Mucosa of rectum (tissue), 2 donors: ENCODE data around the gene ACAP2.
"Not testable (repeated sequence)": the region's sequence is repeated elsewhere in the genome, so short reads cannot be mapped to it uniquely, and the experiment has no call there.

ENCODE experiments used
- H3K27ac ChIP-seq, 2 donors: one replicate each; pipeline ENCODE4 v1.7.0; 2013; ENCODE audit warnings: inconsistent platforms in 2 of 2, low read depth in 2 of 2, low read length in 2 of 2
- H3K27me3 ChIP-seq, 2 donors: one replicate each; pipeline ENCODE4 v1.7.0; 2013; ENCODE audit warnings: low read length in 2 of 2; ENCODE audit not compliant: control insufficient read depth in 2 of 2, insufficient read depth in 2 of 2
- H3K36me3 ChIP-seq, 2 donors: one replicate each; pipeline ENCODE4 v1.7.0; 2013; ENCODE audit warnings: low read length in 2 of 2; ENCODE audit not compliant: control insufficient read depth in 2 of 2, insufficient read depth in 2 of 2
- H3K4me1 ChIP-seq, 2 donors: one replicate each; pipeline ENCODE4 v1.7.0; 2013; ENCODE audit warnings: low read length in 2 of 2, mild to moderate bottlenecking in 1 of 2; ENCODE audit not compliant: control insufficient read depth in 2 of 2, insufficient read depth in 2 of 2
- H3K4me3 ChIP-seq, 2 donors: one replicate each; pipeline ENCODE4 v1.7.0; 2013; ENCODE audit warnings: low read length in 2 of 2
- H3K9ac ChIP-seq, 2 donors: one replicate each; pipeline ENCODE4 v1.7.0; 2013; ENCODE audit warnings: low read length in 2 of 2, low read depth in 1 of 2, mild to moderate bottlenecking in 1 of 2
- H3K9me3 ChIP-seq, 2 donors: one replicate each; pipeline ENCODE4 v1.7.0; 2013; ENCODE audit warnings: low read length in 2 of 2; ENCODE audit not compliant: control insufficient read depth in 2 of 2
- donor health status: healthy.
- donor health status: Normal muscosa, but diverticular disease.

The ACAP2 gene

DNA sequence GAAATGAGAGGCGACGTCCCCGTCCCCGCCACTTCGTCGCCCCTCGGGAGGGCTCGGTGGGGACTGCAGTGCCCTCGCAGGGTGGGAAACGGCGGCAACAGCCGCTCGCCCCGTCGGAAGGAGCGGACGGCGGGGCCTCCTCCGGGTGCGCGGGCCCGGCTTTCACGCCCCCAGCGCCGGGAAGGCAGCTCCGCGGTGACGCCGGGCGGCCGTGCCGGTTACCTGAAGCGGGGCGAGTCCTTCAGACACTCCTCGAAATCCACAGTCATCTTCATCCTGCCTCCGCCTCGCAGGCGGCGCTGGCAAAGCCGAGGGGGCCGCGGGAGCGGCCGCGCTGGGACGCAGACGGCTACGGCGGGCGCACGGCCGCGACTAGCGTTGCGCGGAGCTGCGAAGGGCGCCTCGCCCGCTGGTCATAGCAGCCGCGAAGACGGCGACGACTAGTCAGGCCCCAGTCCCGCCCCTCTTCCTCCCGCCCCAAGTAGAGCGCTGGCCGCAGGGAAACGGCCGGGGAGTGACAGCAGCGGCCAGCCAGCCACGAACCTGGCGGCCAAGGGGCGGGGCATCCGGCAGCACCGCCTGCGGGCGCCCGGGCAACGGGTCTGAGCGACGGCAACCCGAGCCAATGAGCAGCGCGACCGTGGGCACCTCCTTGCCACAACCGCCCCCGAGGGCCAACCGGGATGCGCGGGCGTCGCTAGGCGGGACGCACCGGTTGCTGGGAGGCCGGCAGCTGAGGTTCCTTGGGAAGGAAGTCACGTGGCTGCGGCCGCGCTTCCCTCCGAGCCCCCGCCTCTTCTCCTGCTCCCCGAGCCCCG lies at the start of gene ACAP2:
Gene ACAP2 (minus strand): TSS at position 448 of the 818 bp plus-strand sequence. CDS start 173 bp downstream, at position 275.
- H3K4me1 ChIP-seq, result peaks cover 11 to 18% of the 10 kb centered on the region in 2 donors
- peak within 1 kb of the TSS; percentile 70 to 88 for H3K4me3 ChIP-seq
- peak within 1 kb of the TSS; percentile 96 to 97 for H3K27ac ChIP-seq
- H3K9me3 ChIP-seq, result no peaks in the 10 kb centered on the region
- H3K27me3 ChIP-seq, result no peaks in the 10 kb centered on the region
- no peaks in the 10 kb centered on the region for H3K36me3 ChIP-seq
- H3K9ac ChIP-seq, result peak within 1 kb of the TSS; percentile 91 to 96

DNA sequence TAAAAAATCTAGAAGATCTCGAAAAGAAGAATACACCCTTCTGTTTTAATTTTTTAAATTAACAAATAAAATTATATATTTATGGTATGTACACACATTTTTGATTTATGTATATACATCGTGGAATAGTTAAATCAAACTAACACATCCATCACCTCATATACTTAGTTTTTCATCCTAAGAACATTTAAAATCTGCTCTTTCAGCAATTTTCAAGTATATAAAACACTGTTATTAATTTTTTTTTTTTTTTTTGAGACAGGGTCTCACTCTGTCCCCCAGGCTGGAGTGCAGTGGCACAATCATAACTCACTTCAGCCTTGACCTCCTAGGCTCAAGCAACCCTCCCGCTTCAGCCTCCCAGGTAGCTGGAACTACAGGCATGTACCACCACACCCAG lies 32.8 kb upstream of the ACAP2 start:
- H3K36me3 ChIP-seq, result no peaks in the 10 kb centered on the region
- H3K4me3 ChIP-seq, result no peak overlapping the region
- H3K27ac ChIP-seq, result no peak overlapping the region

GRCh38 chr3:195475116-195475515 lies 32.3 kb upstream of the ACAP2 start:
- H3K4me1 ChIP-seq, H3K9ac ChIP-seq, H3K36me3 ChIP-seq, H3K4me3 ChIP-seq, H3K27ac ChIP-seq, H3K27me3 ChIP-seq, H3K9me3 ChIP-seq: not testable (repeated sequence)

More for the DNA sequence above, 32.8 kb upstream of the ACAP2 start:
- H3K27me3 ChIP-seq, result no peaks in the 10 kb centered on the region
- no peaks in the 10 kb centered on the region for H3K4me1 ChIP-seq
- H3K9me3 ChIP-seq, result no peaks in the 10 kb centered on the region
- H3K9ac ChIP-seq, result no peak overlapping the region

DNA sequence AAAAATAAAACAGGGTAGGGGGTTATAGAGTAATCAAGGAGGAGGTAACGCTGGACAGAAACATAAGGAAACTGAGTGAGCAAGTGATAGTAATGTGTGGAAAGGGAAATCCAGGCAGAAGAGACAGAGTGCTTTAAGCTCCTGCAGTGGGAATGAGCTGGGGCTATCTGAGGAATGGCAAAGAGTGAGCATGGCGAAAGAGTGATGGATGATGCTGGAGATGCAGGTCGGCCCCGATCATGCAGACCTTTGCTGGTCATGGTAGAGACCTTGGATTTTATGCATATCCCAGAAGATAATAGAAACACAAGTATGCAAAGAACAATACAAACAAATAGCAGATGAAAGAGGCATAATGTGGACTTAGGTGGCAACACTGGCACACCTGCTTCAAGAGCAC lies 26.0 kb upstream of the ACAP2 start:
- Histone ChIP-seq H3K4me1 (no peaks in the 10 kb centered on the region), H3K4me3 (no peak overlapping the region), H3K27me3 (no peaks in the 10 kb centered on the region), H3K9ac (no peak overlapping the region), H3K36me3 (no peaks in the 10 kb centered on the region), H3K9me3 (no peaks in the 10 kb centered on the region), H3K27ac (no peak overlapping the region)

DNA sequence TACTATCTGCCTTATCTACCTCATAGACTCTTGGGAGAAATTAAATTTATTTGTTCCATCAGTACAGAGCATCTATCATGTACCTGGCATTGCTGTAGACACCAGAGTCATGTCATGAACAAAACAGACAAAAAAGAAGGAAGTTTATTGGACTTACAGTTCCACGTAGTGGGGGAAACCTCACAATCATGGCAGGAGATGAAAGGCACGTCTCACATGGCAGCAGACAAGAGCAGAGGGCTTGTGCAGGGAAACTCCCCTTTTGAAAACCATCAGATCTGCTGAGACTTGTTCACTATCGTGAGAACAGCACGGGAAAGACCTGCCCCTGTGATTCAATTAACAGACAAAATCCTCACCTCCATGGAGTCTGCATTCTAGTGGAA lies 25.6 kb upstream of the ACAP2 start:
- H3K9ac ChIP-seq, result no peak overlapping the region
- H3K9me3 ChIP-seq, result no peaks in the 10 kb centered on the region
- no peak overlapping the region for H3K27ac ChIP-seq
- no peaks in the 10 kb centered on the region for H3K4me1 ChIP-seq
- no peak overlapping the region for H3K4me3 ChIP-seq
- no peaks in the 10 kb centered on the region for H3K27me3 ChIP-seq
- H3K36me3 ChIP-seq, result no peaks in the 10 kb centered on the region

- no peak overlapping the region for H3K27ac ChIP-seq
- no peak overlapping the region for H3K4me3 ChIP-seq
- no peaks in the 10 kb centered on the region for H3K27me3 ChIP-seq
- H3K9ac ChIP-seq, result no peak overlapping the region
- no peaks in the 10 kb centered on the region for H3K9me3 ChIP-seq
- H3K4me1 ChIP-seq, result peaks cover 0 to 2% of the 10 kb centered on the region in 2 donors
- H3K36me3 ChIP-seq, result no peaks in the 10 kb centered on the region
These were observed 25.0 kb upstream of the ACAP2 start for GRCh38 chr3:195467641-195468390.

GRCh38 chr3:195466251-195466650 lies 23.4 kb upstream of the ACAP2 start:
- H3K27me3 ChIP-seq, result no peaks in the 10 kb centered on the region
- no peaks in the 10 kb centered on the region for H3K36me3 ChIP-seq
- peaks cover 2 to 9% of the 10 kb centered on the region in 2 donors for H3K4me1 ChIP-seq
- no peak overlapping the region for H3K9ac ChIP-seq
- H3K27ac ChIP-seq, result no peak overlapping the region
- no peak overlapping the region for H3K4me3 ChIP-seq
- no peaks in the 10 kb centered on the region for H3K9me3 ChIP-seq

- not testable (repeated sequence) for H3K9me3 ChIP-seq, H3K36me3 ChIP-seq, H3K27me3 ChIP-seq, H3K9ac ChIP-seq, H3K4me3 ChIP-seq
- H3K27ac ChIP-seq, result peak overlapping the region in 1 of 2 donors; percentile 15
- H3K4me1 ChIP-seq, result peaks cover 2 to 12% of the 10 kb centered on the region in 2 donors
These were observed 20.1 kb upstream of the ACAP2 start for GRCh38 chr3:195462922-195463321.

DNA sequence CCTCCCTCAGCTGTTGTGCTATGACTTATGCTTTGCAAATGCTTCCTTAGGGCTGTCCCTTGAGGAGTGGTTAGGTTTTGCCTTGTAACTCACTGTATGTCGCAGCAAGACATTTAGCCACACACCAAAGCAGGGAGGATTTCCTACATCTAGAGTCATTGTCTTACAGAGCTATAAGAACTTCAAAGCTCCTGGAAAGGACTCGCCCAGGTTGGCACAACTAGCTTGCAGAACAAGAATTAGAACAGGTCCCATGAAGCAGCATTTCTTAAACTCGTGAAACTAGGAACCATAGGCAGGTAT lies 19.4 kb upstream of the ACAP2 start:
- H3K9me3 ChIP-seq, result no peaks in the 10 kb centered on the region
- H3K36me3 ChIP-seq, result no peaks in the 10 kb centered on the region
- peak overlapping the region in 1 of 2 donors; percentile 41 for H3K9ac ChIP-seq
- peak overlapping the region in 1 of 2 donors; percentile 2 for H3K4me3 ChIP-seq
- peaks cover 2 to 12% of the 10 kb centered on the region in 2 donors for H3K4me1 ChIP-seq
- H3K27ac ChIP-seq, result peak overlapping the region; percentile 17 to 54
- H3K27me3 ChIP-seq, result no peaks in the 10 kb centered on the region

DNA sequence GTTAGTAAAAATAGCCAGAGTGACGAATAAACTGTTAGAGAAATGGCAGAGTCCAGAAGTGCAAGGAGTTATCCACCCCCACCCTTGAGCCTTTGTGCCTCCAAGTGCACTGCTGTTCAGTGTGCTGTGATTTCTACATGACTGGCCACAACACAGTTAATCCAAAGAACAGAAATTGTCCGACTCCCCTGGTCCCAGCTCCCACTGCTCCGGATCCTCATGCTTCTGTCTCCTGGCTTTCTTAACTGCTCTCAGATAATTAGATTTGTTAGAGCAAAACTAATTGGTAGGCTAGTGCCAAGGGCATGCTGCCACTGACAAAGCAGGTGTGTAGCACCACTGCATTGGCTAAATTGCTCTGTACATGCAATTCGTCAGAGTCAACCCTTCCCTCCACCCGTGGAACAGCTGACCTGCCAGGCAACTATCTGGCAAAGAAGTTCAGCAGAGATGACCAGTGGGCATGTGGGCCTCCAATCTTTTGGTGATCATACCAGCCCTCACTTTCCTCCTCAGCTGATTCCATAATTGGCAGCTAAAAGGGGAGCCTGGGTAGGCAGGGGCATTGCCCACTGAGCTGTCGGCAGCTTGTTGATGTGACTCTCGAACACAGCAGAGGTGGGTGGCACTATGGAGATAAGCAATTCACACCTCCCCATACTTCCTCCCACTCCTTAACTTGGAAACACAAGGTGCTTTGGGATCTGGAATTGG lies 18.9 kb upstream of the ACAP2 start:
- no peaks in the 10 kb centered on the region for H3K27me3 ChIP-seq
- peak overlapping the region; percentile 17 to 54 for H3K27ac ChIP-seq
- H3K4me3 ChIP-seq, result peak overlapping the region in 1 of 2 donors; percentile 2
- peaks cover 2 to 12% of the 10 kb centered on the region in 2 donors for H3K4me1 ChIP-seq
- H3K9me3 ChIP-seq, result no peaks in the 10 kb centered on the region
- H3K36me3 ChIP-seq, result no peaks in the 10 kb centered on the region
- peak overlapping the region in 1 of 2 donors; percentile 41 for H3K9ac ChIP-seq
